Fibroblast of lung (primary cell): ENCODE data around the gene PYGL.
"Not testable (repeated sequence)": the region's sequence is repeated elsewhere in the genome, so short reads cannot be mapped to it uniquely, and the experiment has no call there.

Source experiments
- EZH2 ChIP-seq: IDR thresholded peaks from 2 replicates; pipeline ENCODE4 v1.5.1; 2012; ENCODE audit warnings: low read length, control low read depth, mild to moderate bottlenecking; ENCODE audit errors: missing control alignments
- TF ChIP-seq, protein P1 (sequence below), 2 donors: IDR thresholded peaks in 1 of 2; conservative IDR thresholded peaks in 1 of 2; 1 replicate in 1 of 2; 2 replicates in 1 of 2; pipeline ENCODE4 v1.5.1; 2011 to 2012; ENCODE audit warnings: low read length in 2 of 2, control low read depth in 1 of 2, inconsistent platforms in 1 of 2, low read depth in 1 of 2, mild to moderate bottlenecking in 1 of 2

DNA sequence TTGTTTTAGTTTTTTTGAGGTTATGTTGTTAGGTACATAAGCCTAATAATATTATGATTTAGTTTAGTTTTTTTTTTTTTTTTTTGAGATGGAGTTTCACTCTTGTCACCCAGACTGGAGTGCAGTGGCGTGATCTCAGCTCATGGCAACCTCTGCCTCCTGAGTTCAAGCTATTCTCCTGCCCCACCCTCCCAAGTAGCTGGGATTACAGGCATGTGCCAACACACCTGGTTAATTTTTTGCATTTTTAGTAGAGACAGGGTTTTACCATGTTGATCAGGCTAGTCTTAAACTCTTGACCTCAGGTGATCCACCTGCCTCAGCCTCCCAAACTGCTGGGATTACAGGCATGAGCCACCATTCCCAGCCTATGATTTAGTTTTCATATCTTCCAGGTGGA is 47.3 kb downstream of the PYGL start:
- TF ChIP-seq, protein P1, sequence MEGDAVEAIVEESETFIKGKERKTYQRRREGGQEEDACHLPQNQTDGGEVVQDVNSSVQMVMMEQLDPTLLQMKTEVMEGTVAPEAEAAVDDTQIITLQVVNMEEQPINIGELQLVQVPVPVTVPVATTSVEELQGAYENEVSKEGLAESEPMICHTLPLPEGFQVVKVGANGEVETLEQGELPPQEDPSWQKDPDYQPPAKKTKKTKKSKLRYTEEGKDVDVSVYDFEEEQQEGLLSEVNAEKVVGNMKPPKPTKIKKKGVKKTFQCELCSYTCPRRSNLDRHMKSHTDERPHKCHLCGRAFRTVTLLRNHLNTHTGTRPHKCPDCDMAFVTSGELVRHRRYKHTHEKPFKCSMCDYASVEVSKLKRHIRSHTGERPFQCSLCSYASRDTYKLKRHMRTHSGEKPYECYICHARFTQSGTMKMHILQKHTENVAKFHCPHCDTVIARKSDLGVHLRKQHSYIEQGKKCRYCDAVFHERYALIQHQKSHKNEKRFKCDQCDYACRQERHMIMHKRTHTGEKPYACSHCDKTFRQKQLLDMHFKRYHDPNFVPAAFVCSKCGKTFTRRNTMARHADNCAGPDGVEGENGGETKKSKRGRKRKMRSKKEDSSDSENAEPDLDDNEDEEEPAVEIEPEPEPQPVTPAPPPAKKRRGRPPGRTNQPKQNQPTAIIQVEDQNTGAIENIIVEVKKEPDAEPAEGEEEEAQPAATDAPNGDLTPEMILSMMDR (conservative IDR thresholded peaks at IDR 0.05 in 1 of 2, IDR thresholded peaks at IDR 0.05 in 1 of 2; ENCODE audit: low read depth in 1 of 2, low read length in 2 of 2), result not testable (repeated sequence)
- TF ChIP-seq EZH2, result not testable (repeated sequence)
